ENCODE data around the gene RASSF4. TPM values are rescaled to one million over a fixed set of nuclear protein-coding genes. Genes with fewer than 3 reads are reported as not detected.

RASSF4 gene
- total RNA-seq, 1 donor from 2014 or later: 2.0 TPM

- no peaks in the 10 kb centered on the region for H3K36me3 Mint-ChIP-seq (ENCODE audit: low read depth)
- peaks cover 19% of the 10 kb centered on the region for H3K4me1 Mint-ChIP-seq
- TF ChIP-seq CTCF (IDR thresholded peaks at IDR 0.05): no peak
- H3K9me3 Mint-ChIP-seq: no peaks in the 10 kb centered on the region
- ChIA-PET CTCF (no interaction called here), POLR2A (no interaction called here)
- no peaks in the 10 kb centered on the region for H3K27me3 Mint-ChIP-seq
- no peak overlapping the region for H3K27ac Mint-ChIP-seq
- intact Hi-C loops (cut with micrococcal nuclease): no loop called here
- ATAC-seq (ENCODE audit: low read depth): no peak
- no peak overlapping the region for H3K4me3 Mint-ChIP-seq
- DNase-seq: no peak
Observed at GRCh38 chr10:44997105-44997748, 37.6 kb downstream of the RASSF4 start.

GRCh38 chr10:44998146-44998631 is 38.6 kb downstream of the RASSF4 start:
- Mint-ChIP-seq H3K27ac (no peak overlapping the region), H3K27me3 (no peaks in the 10 kb centered on the region), H3K4me1 (peaks cover 25% of the 10 kb centered on the region), H3K4me3 (no peak overlapping the region), H3K36me3 (ENCODE audit: low read depth) (peaks cover 9% of the 10 kb centered on the region), H3K9me3 (peaks cover 3% of the 10 kb centered on the region)
- POLR2A ChIA-PET: no interaction called here
- intact Hi-C loops (cut with micrococcal nuclease): no loop called here
- no peak for TF ChIP-seq CTCF (IDR thresholded peaks at IDR 0.05)
- ATAC-seq (ENCODE audit: low read depth) (no peak), DNase-seq (no peak)
- CTCF ChIA-PET: no interaction called here

- POLR2A ChIA-PET: interaction anchor here (1.7 to 2.0 kb wide), 2 partner anchors 27 to 37 kb away, joined by 7 read pairs; no protein-coding TSS in a partner anchor
- CTCF ChIA-PET: interaction anchor here (1.5 to 2.2 kb wide), 2 partner anchors 27 to 67 kb away, joined by 4 to 10 read pairs; no protein-coding TSS in a partner anchor
- peak overlapping the region; percentile 93 for H3K27ac Mint-ChIP-seq
- peaks cover 7% of the 10 kb centered on the region for H3K9me3 Mint-ChIP-seq
- peak; percentile 3 for ATAC-seq (ENCODE audit: low read depth)
- intact Hi-C loops (cut with micrococcal nuclease): loop anchor here (1.0 to 5.0 kb wide), 8 partner anchors 25 to 1351 kb away; partner anchors contain the start of genes ALOX5, NCOA4, RASSF4 and ZFAND4
- H3K36me3 Mint-ChIP-seq (ENCODE audit: low read depth): peaks cover 30% of the 10 kb centered on the region
- peaks cover 25% of the 10 kb centered on the region for H3K4me1 Mint-ChIP-seq
- H3K4me3 Mint-ChIP-seq: peak overlapping the region; percentile 90
- H3K27me3 Mint-ChIP-seq: no peaks in the 10 kb centered on the region
- DNase-seq: no peak
- TF ChIP-seq CTCF (IDR thresholded peaks at IDR 0.05): no peak
Observed at GRCh38 chr10:45000138-45000751, 40.6 kb downstream of the RASSF4 start.

GRCh38 chr10:45000752-45001380 is 41.3 kb downstream of the RASSF4 start, which contains the start of gene ZNF22:
Gene ZNF22, plus strand, starts transcription at chr10:45000923. Its CDS starts 2,446 bp downstream, at chr10:45003369.
- intact Hi-C loops (cut with micrococcal nuclease): loop anchor here (1.0 to 5.0 kb wide), 8 partner anchors 26 to 1352 kb away; partner anchors contain the start of genes ALOX5, NCOA4, RASSF4 and ZFAND4
- CTCF ChIA-PET: interaction anchor here (1.2 to 2.2 kb wide), 3 partner anchors 27 to 68 kb away, joined by 3 to 10 read pairs (median 4); no protein-coding TSS in a partner anchor

More at GRCh38 chr10:45000752-45001380, 41.3 kb downstream of the RASSF4 start, which contains the start of gene ZNF22:
- DNase-seq (peak; percentile 76), ATAC-seq (ENCODE audit: low read depth) (peak; percentile 82)
- Mint-ChIP-seq H3K36me3 (ENCODE audit: low read depth) (peaks cover 34% of the 10 kb centered on the region), H3K27ac (peak within 1 kb of the TSS; percentile 93), H3K27me3 (no peaks in the 10 kb centered on the region), H3K4me1 (peaks cover 25% of the 10 kb centered on the region), H3K4me3 (peak within 1 kb of the TSS; percentile 90), H3K9me3 (peaks cover 7% of the 10 kb centered on the region)
- POLR2A ChIA-PET: interaction anchor here (0.7 to 2.0 kb wide), 4 partner anchors 28 to 68 kb away, joined by 3 to 7 read pairs (median 5); no protein-coding TSS in a partner anchor
- no peak for TF ChIP-seq CTCF (IDR thresholded peaks at IDR 0.05)

Data from activated B cell treated with CpG ODN at 0.5 μM for 24 hours (primary cell).